Pancreas (tissue), 10 donors: Measurements from ENCODE around the gene CHID1. TPM values are rescaled to one million over a fixed set of nuclear protein-coding genes. Genes with fewer than 3 reads are reported as not detected.

Source experiments
- ATAC-seq, 4 donors: fragments of 200-7000 bp; cut with Tn5 transposase; one replicate each; pipeline versions ENCODE4 v1.8.0 to v1.9.1; 2020; ENCODE audit warnings: mild to moderate bottlenecking in 4 of 4, moderate library complexity in 4 of 4
- DNase-seq, 6 donors: peaks; one replicate each; pipeline ENCODE4 v3.0.0-alpha.2; 2020
- FAIRE-seq: peaks from 2 replicates; lab custom pipeline; 2012; peaks lifted over from hg19 to GRCh38; lab: Jason Lieb, UNC
- H3K27ac ChIP-seq, 4 donors: fragments of 200-600 bp; sonication (generic); 1 replicate in 3 of 4; 2 replicates in 1 of 4; pipeline versions ENCODE4 v1.5.0 to v1.8.0; 2020
- H3K27me3 ChIP-seq, 4 donors: fragments of 200-600 bp; one replicate each; pipeline ENCODE4 v1.8.0; 2021
- H3K36me3 ChIP-seq, 3 donors: fragments of 200-600 bp; sonication (generic) in 1 of 3; one replicate each; pipeline versions ENCODE4 v1.5.0 to v1.8.0; 2020 to 2021
- H3K4me1 ChIP-seq, 3 donors: fragments of 200-600 bp; one replicate each; pipeline ENCODE4 v1.8.0; 2021
- H3K4me3 ChIP-seq, 4 donors: fragments of 200-600 bp; sonication (generic) in 2 of 4; one replicate each; pipeline versions ENCODE4 v1.5.0 to v1.8.0; 2020 to 2021
- H3K9me3 ChIP-seq, 4 donors: fragments of 200-600 bp; one replicate each; pipeline ENCODE4 v1.8.0; 2021
- CTCF ChIP-seq, 4 donors: fragments of 200-600 bp; sonication (generic) in 3 of 4; IDR thresholded peaks; one replicate each; pipeline versions ENCODE4 v1.5.0 to v1.8.0; 2021; ENCODE audit warnings: antibody characterized with exemption in 4 of 4
- WGBS, 2 donors: extraction: QIAGEN DNeasy Blood & Tissue Kit; methylation state at CpG; one replicate each; pipeline ENCODE4 v1.1.7; 2013; 5-methylcytosine and 5-hydroxymethylcytosine counted together
- intact Hi-C, 3 donors: fragments of 100-400 bp; cut with DNase I; formaldehyde crosslinking; loops; one replicate each; pipeline versions ENCODE4 v1.11.1 to v1.14.2; 2022
- polyA plus RNA-seq, 2 donors: library from polyadenylated mRNA; stranded (reverse); fragments of 200-250 nt; gene quantifications; one replicate each; pipeline ENCODE4 v1.2.3, GENCODE V29; 2013
- total RNA-seq, 6 donors: library from RNA; stranded (reverse); fragmentation: NEBNext Ultra II Directional in 4 of 6; extraction: Animal tissue kit (Norgen Biotek cat#: 25700) in 4 of 6; gene quantifications; one replicate each; pipeline versions ENCODE4 v1.2.1 to v1.2.4, GENCODE V29; 2021 to 2023
- donor health status: healthy with polysubstance abuse.
- donor health status: DM: no; HTN: no; CAD: no; lungs with moderate emphysema.
- donor health status: DM: no; HTN: no; CAD: no.
- donor health status: control.
- donor health status: control.
- donor health status: Bipolar disorder and iron deficiency.
- donor health status: DM: yes; HTN: yes; CAD: no.
- donor health status: DM: no; HTN: no; CAD: no.
- donor health status: DM: no; HTN: no; CAD: no.
- donor health status: DM: yes; HTN: yes; CAD: no.

CHID1 gene
- total and polyA plus RNA-seq, 8 donors: 41.7 to 86.0 (median 62.1) TPM

- peak; percentile 21 to 44 (median 38) for ATAC-seq
- no peak for TF ChIP-seq CTCF (IDR thresholded peaks at IDR 0.05)
Observed at GRCh38 chr11:824942-825341, 85.7 kb downstream of the CHID1 start.

DNA sequence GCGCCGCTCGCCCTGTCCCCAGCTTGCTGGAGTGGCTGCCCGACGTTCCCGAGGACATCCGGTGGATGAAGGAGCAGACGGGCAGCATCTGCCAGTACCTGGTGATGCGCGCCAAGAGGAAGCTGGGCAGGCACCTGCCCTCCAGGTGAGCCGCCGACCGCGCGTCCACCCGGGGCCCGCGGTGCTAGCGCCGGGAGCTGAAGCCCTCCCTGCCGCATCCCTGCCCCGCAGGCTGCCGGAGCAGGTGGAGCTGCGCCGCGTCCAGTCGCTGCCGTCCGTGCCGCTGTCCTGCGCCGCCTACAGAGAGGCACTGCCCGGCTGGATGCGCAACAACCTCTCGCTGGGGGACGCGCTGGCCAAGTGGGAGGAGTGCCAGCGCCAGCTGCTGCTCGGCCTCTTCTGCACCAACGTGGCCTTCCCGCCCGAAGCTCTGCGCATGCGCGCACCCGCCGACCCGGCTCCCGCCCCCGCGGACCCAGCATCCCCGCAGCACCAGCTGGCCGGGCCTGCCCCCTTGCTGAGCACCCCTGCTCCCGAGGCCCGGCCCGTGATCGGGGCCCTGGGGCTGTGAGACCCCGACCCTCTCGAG, 86.2 kb downstream of the CHID1 start:
- TF ChIP-seq CTCF (IDR thresholded peaks at IDR 0.05): no peak
- peak; percentile 87 to 98 (median 94) for DNase-seq
- peak; percentile 14 to 45 (median 25) for ATAC-seq
- Histone ChIP-seq H3K4me1 (peaks cover 35 to 61% (median 40%) of the 10 kb centered on the region in 3 donors), H3K27ac (peak overlapping the region; percentile 88 to 97 (median 91)), H3K4me3 (peak overlapping the region; percentile 12 to 80 (median 38)), H3K36me3 (peaks cover 0 to 10% (median 6%) of the 10 kb centered on the region in 3 donors), H3K27me3 (no peaks in the 10 kb centered on the region), H3K9me3 (no peaks in the 10 kb centered on the region)
- no peak for FAIRE-seq
- WGBS, 2 donors: 28 to 35% methylated on average over 34 to 59 of the region's 59 CpGs
- intact Hi-C loops: no loop called here

More at GRCh38 chr11:824942-825341, 85.7 kb downstream of the CHID1 start:
- 34 to 35% methylated on average over 11 of the region's 11 CpGs for WGBS, 2 donors
- DNase-seq: peak; percentile 73 to 92 (median 90)
- peak overlapping the region; percentile 88 to 97 (median 91) for H3K27ac ChIP-seq
- no peaks in the 10 kb centered on the region for H3K9me3 ChIP-seq
- no peaks in the 10 kb centered on the region for H3K27me3 ChIP-seq
- intact Hi-C loops: no loop called here
- H3K36me3 ChIP-seq: peaks cover 0 to 10% (median 6%) of the 10 kb centered on the region in 3 donors
- peak overlapping the region in 3 of 4 donors; percentile 35 to 80 (median 69) for H3K4me3 ChIP-seq
- H3K4me1 ChIP-seq: peaks cover 37 to 61% (median 44%) of the 10 kb centered on the region in 3 donors
- FAIRE-seq: no peak

- ATAC-seq: no peak
- TF ChIP-seq CTCF (IDR thresholded peaks at IDR 0.05): no peak
- FAIRE-seq: no peak
- Histone ChIP-seq H3K9me3 (no peaks in the 10 kb centered on the region), H3K27me3 (no peaks in the 10 kb centered on the region), H3K4me1 (peaks cover 31 to 54% (median 33%) of the 10 kb centered on the region in 3 donors), H3K36me3 (peaks cover 0 to 10% (median 6%) of the 10 kb centered on the region in 3 donors), H3K27ac (peak overlapping the region; percentile 88 to 97 (median 91)), H3K4me3 (peak overlapping the region; percentile 12 to 80 (median 38))
- intact Hi-C loops: no loop called here
- peak in 3 of 6 donors; percentile 62 to 91 (median 62) for DNase-seq
- 42 to 45% methylated on average over 44 to 53 of the region's 53 CpGs for WGBS, 2 donors
Observed at GRCh38 chr11:823441-824291, 86.9 kb downstream of the CHID1 start.

DNA sequence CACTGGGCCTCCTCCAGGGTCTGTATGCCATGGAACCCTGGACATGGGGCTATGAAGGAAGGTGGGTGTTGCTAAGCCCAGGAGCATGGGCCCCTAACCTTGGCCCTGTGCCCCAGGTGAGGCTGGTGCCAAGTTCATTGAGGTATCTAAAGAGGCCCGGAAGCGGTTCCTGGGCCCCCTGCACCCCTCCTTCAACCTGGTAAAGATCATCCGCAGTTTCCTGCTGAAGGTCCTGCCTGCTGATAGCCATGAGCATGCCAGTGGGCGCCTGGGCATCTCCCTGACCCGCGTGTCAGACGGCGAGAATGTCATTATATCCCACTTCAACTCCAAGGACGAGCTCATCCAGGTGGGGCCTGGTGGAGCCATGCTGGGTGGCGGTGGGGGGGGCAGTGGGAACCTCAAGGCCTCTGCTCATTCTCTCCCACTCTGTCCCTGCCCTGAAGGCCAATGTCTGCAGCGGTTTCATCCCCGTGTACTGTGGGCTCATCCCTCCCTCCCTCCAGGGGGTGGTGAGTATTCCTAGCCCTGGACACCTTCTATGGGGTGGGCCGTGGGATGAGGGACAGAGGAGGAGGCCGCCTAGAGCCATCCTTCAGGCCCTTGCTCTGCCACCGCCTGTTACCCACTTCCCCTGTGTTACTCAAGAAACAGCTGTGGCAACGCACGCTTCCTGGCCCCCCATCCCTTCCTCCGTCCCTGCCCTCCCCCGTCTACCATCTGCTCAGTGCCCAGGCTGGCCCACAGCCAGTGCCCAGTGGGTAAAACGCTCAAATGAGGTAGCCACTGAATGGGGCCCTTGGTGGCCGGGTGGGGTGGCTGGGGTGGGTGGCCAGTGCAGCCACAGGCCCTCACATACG, 88.9 kb downstream of the CHID1 start:
- Histone ChIP-seq H3K27ac (peak overlapping the region; percentile 91 to 99 (median 97)), H3K36me3 (peaks cover 0 to 10% (median 6%) of the 10 kb centered on the region in 3 donors), H3K4me3 (peak overlapping the region in 3 of 4 donors; percentile 5 to 86 (median 80)), H3K4me1 (peaks cover 28 to 44% (median 35%) of the 10 kb centered on the region in 3 donors), H3K9me3 (no peaks in the 10 kb centered on the region), H3K27me3 (no peaks in the 10 kb centered on the region)
- 18 to 28% methylated on average over 21 to 22 of the region's 22 CpGs for WGBS, 2 donors
- intact Hi-C loops: no loop called here
- ATAC-seq (no peak), DNase-seq (peak in 4 of 6 donors; percentile 56 to 82 (median 68)), FAIRE-seq (no peak)
- TF ChIP-seq CTCF (IDR thresholded peaks at IDR 0.05): no peak
